22Rv1 (cell line): ENCODE data around the gene PHF1.

Source experiments
- ZFX ChIP-seq: fragments of 450-650 bp; IDR thresholded peaks from 2 replicates; pipeline ENCODE4 v1.6.1; 2017; ENCODE audit warnings: antibody characterized with exemption, borderline replicate concordance
- TF ChIP-seq, protein P1 (sequence below): fragments of 450-650 bp; IDR thresholded peaks from 2 replicates; pipeline ENCODE4 v1.5.1; 2017; ENCODE audit warnings: mild to moderate bottlenecking

DNA sequence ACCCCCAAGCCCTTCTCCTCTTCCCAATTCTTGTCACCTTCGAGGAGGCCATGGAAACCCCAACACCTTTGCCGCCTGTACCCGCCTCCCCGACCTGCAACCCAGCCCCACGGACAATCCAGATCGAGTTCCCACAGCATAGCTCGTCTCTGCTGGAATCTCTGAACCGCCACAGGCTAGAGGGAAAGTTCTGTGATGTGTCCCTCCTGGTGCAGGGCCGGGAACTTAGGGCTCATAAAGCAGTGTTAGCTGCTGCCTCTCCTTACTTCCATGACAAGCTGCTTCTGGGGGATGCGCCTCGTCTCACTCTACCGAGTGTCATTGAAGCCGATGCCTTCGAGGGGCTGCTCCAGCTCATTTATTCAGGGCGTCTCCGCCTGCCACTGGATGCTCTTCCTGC lies 44.2 kb downstream of the PHF1 start:
- TF ChIP-seq, protein P1, sequence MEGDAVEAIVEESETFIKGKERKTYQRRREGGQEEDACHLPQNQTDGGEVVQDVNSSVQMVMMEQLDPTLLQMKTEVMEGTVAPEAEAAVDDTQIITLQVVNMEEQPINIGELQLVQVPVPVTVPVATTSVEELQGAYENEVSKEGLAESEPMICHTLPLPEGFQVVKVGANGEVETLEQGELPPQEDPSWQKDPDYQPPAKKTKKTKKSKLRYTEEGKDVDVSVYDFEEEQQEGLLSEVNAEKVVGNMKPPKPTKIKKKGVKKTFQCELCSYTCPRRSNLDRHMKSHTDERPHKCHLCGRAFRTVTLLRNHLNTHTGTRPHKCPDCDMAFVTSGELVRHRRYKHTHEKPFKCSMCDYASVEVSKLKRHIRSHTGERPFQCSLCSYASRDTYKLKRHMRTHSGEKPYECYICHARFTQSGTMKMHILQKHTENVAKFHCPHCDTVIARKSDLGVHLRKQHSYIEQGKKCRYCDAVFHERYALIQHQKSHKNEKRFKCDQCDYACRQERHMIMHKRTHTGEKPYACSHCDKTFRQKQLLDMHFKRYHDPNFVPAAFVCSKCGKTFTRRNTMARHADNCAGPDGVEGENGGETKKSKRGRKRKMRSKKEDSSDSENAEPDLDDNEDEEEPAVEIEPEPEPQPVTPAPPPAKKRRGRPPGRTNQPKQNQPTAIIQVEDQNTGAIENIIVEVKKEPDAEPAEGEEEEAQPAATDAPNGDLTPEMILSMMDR: no peak
- TF ChIP-seq ZFX: no peak
